Ascending aorta (tissue), 2 donors: ENCODE results near the gene CRK. TPM values are rescaled to one million over a fixed set of nuclear protein-coding genes. Genes with fewer than 3 reads are reported as not detected.
A peak's percentile ranks its signal among the peaks of the same experiment; 100 is the strongest.

ENCODE experiments used
- DNase-seq, 2 donors: peaks; one replicate each; pipeline ENCODE4 v3.0.0-alpha.2; 2019; ENCODE audit warnings: low spot score in 2 of 2
- H3K27ac ChIP-seq, 2 donors: fragments of 200-600 bp; sonication (generic); one replicate each; pipeline ENCODE4 v1.5.1; 2016 to 2017; ENCODE audit warnings: mild to moderate bottlenecking in 1 of 2
- H3K27me3 ChIP-seq: fragments of 200-600 bp; sonication (generic); one replicate; pipeline ENCODE4 v1.5.1; 2017
- H3K36me3 ChIP-seq, 2 donors: fragments of 200-600 bp; sonication (generic); one replicate each; pipeline ENCODE4 v1.5.1; 2016
- H3K4me1 ChIP-seq, 2 donors: fragments of 200-600 bp; sonication (generic); one replicate each; pipeline ENCODE4 v1.5.1; 2016 to 2017; ENCODE audit warnings: mild to moderate bottlenecking in 1 of 2
- H3K4me3 ChIP-seq, 2 donors: fragments of 200-600 bp; sonication (generic); one replicate each; pipeline ENCODE4 v1.5.1; 2016 to 2017; ENCODE audit warnings: mild to moderate bottlenecking in 1 of 2
- H3K9me3 ChIP-seq, 2 donors: fragments of 200-600 bp; sonication (generic); one replicate each; pipeline ENCODE4 v1.5.1; 2016
- intact Hi-C: fragments of 100-400 bp; cut with DNase I; formaldehyde crosslinking; loops from one replicate; pipeline ENCODE4 v1.15.1; 2023
- total RNA-seq: library from RNA; depleted of rRNA; stranded (reverse); fragments of >200 nt; gene quantifications from one replicate; pipeline ENCODE4 v1.1.0, GENCODE V29; 2016
- TF ChIP-seq, protein P1 (sequence below), 3 experiments: fragments of 200-600 bp in 2 of 3; fragments of 450-650 bp in 1 of 3; sonication (generic) in 2 of 3; IDR thresholded peaks; one replicate each; pipeline ENCODE4 v1.5.1; 2016 to 2019; ENCODE audit warnings: antibody characterized with exemption in 3 of 3, mild to moderate bottlenecking in 1 of 3, moderate library complexity in 1 of 3

The CRK gene
- total RNA-seq, 1 donor from 2014 or later = 83.4 TPM

DNA sequence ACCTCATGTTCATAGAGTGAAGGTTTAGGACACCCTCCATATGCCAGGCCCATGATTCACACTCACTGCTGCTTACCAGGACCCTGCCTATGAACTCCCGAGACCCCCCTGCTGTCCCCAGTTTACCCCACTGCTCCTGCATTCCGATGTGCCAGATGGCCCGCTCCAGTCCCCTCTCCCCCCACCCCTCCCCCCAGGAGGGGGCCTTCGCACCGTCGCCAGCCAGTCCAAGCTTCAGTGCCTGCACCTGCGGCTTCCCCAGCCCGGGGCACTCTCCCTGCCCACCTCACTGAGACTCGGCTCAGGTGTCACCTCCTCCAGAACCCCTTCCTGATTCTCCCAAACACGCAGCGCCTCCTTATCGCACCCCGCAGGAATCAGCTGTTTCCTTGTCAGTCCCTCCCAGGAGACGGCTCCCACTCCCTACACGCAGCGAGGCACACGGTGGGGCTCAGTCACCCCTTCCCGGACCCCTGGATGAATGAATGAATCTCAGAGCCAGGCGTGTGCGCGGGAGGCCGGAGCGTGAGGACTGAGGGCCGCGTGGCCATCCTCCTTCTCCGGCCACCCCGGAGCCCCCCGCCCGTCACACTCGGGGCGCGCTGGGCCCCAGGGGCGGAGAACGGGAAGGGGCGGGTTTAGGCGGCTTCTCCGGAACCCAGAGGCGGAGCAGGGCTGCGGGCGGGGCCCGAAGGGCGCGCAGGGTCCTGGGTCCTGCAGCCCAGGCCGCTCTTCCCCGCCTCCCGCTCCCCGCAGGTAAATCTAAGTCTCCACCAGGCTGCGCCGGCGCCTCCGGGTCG is 34.8 kb upstream of the CRK start:
- Histone ChIP-seq H3K27ac (peak overlapping the region; percentile 90 to 99), H3K4me3 (peak overlapping the region; percentile 79 to 82), H3K27me3 (no peaks in the 10 kb centered on the region), H3K4me1 (peaks cover 30 to 71% of the 10 kb centered on the region in 2 donors), H3K36me3 (peaks cover 0 to under 1% of the 10 kb centered on the region in 2 donors), H3K9me3 (no peaks in the 10 kb centered on the region)
- intact Hi-C loops = loop anchor here (1.0 kb wide), 1 partner anchor 35 kb away; the partner anchor contains the start of gene CRK
- TF ChIP-seq, protein P1, sequence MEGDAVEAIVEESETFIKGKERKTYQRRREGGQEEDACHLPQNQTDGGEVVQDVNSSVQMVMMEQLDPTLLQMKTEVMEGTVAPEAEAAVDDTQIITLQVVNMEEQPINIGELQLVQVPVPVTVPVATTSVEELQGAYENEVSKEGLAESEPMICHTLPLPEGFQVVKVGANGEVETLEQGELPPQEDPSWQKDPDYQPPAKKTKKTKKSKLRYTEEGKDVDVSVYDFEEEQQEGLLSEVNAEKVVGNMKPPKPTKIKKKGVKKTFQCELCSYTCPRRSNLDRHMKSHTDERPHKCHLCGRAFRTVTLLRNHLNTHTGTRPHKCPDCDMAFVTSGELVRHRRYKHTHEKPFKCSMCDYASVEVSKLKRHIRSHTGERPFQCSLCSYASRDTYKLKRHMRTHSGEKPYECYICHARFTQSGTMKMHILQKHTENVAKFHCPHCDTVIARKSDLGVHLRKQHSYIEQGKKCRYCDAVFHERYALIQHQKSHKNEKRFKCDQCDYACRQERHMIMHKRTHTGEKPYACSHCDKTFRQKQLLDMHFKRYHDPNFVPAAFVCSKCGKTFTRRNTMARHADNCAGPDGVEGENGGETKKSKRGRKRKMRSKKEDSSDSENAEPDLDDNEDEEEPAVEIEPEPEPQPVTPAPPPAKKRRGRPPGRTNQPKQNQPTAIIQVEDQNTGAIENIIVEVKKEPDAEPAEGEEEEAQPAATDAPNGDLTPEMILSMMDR (IDR thresholded peaks at IDR 0.05) = no peak
- DNase-seq = peak in 1 of 2 donors; percentile 81

DNA sequence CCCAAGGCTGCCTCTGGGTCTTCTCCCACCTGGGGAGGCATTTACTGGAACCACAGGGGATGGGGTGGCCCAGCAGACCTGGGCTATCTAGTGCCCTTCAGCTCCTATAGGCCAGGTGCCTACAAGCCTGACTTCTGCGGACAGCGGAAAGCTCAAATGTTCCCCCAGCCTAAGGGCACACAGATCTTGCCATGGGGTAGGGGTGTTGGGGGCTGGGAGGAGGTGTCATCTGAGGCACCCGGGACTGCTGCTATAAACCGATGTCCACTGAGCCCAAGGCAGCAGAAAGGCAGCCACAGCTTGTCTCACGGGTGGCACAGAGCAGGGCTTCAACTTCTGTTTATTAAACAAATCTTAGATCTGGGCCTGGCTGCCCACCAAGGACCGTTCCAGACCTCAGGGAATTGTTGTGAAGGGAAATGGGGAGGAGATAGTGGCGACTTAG is 32.8 kb upstream of the CRK start:
- intact Hi-C loops = loop anchor here (1.0 to 10.0 kb wide), 2 partner anchors 27 to 226 kb away; partner anchors contain the start of genes INPP5K and TLCD2
- H3K4me3 ChIP-seq = peak overlapping the region; percentile 93 to 95
- H3K36me3 ChIP-seq = peaks cover 3 to 5% of the 10 kb centered on the region in 2 donors
- DNase-seq = no peak
- peak overlapping the region; percentile 90 to 99 for H3K27ac ChIP-seq
- H3K4me1 ChIP-seq = peaks cover 16 to 61% of the 10 kb centered on the region in 2 donors
- H3K27me3 ChIP-seq = no peaks in the 10 kb centered on the region
- TF ChIP-seq, protein P1 (IDR thresholded peaks at IDR 0.05) = no peak
- no peaks in the 10 kb centered on the region for H3K9me3 ChIP-seq

DNA sequence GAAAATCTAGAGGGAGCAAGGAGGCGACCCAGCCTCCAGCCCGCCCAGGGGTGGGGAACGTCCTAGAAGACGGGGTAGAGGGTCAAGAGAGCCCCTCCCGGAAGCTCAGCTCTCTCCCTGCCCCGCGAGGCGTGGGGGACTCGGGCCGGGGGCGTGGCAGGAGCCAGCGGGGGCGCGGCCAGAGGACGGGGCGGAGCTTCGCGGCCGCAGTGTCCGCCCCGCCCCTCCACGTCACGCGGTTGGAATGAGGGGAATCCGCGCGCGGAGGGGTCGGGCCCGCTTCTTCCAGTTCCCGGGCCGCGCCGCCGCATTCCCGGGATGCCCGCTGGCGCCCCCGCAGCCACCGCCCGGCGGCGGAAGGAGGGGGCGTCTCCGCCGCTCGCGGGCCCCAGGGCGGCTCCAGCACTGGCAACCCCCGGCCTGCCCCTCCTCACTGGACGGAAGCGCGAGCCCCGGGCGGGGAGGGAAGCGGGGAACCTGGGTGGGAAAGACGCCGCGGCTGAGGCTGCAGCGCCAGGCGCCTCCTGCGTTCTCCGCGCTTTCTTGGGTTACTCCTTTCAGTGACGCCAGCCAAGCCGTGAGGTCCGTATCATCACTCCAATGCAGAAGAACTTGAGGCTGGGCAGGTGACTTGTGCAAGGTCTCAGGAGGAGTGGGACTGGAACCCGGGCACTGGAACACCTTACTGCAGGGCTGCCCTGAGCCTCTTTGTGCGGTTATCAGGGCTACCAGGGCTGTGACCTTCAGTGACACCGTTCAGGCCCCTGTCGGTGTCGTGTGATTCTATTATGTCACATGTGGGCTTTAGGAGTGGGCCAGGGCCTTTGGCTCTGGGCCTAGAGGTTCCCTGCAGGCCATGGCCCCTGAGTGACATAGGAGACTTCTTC is 32.1 kb upstream of the CRK start:
- H3K27ac ChIP-seq = peak overlapping the region; percentile 90 to 99
- peaks cover 16 to 54% of the 10 kb centered on the region in 2 donors for H3K4me1 ChIP-seq
- DNase-seq = peak; percentile 33 to 95
- H3K27me3 ChIP-seq = no peaks in the 10 kb centered on the region
- TF ChIP-seq, protein P1 (IDR thresholded peaks at IDR 0.05) = peak in 1 of 3 experiments; percentile 5
- intact Hi-C loops = loop anchor here (1.0 to 10.0 kb wide), 3 partner anchors 28 to 227 kb away; partner anchors contain the start of genes CRK, INPP5K and TLCD2
- H3K9me3 ChIP-seq = no peaks in the 10 kb centered on the region
- peaks cover 8 to 11% of the 10 kb centered on the region in 2 donors for H3K36me3 ChIP-seq
- peak overlapping the region; percentile 93 to 95 for H3K4me3 ChIP-seq

DNA sequence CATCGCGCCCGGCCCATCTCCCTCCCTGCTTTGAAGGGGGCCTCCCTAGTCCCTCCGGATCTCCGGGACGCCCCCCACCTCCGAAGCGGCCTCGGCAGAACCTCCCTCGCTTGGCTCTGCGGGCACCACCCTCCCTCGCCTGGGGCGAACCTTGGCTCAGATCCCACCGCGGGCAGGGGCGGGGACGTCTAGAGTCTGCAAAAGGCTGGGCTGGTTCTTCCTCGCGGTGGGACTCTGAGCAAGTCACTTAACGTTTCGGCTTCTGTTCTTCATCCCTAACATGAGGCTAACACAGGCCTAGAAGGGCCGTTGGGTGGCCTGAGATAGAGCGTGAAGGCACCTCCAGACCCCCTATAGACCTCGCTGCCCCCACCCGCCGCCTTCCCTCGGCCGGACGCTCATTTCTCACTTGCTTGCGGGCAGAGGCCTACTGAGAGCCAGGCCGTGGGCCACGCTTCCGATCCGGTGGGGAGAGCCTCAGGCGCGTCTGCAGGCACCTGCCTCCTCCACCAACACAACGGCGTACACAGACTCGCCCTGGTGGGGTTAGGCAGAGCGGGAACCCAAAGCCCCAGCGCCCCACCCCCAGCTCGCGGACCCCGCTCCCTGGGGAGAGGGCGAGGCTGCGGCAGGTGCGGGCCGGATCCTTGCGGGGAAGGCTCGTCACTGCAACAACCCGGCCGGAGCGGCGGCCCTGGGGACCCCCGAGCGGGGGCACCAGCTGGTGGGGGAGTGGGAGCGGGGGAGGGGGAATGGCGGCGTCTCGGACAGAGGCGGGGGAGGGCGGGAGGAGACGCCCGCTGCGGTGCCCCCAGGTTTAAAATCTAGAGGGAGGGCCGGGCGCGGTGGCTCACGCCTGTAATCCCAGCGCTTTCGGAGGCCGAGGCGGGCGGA is 31.0 kb upstream of the CRK start:
- Histone ChIP-seq H3K36me3 (peaks cover 16% of the 10 kb centered on the region in 2 donors), H3K9me3 (no peaks in the 10 kb centered on the region), H3K4me3 (peak overlapping the region; percentile 93 to 95), H3K4me1 (peaks cover 13 to 46% of the 10 kb centered on the region in 2 donors), H3K27me3 (no peaks in the 10 kb centered on the region), H3K27ac (peak overlapping the region; percentile 90 to 99)
- peak; percentile 56 to 95 for DNase-seq
- TF ChIP-seq, protein P1 (IDR thresholded peaks at IDR 0.05) = no peak
- intact Hi-C loops = loop anchor here (2.0 to 10.0 kb wide), 2 partner anchors 30 to 228 kb away; partner anchors contain the start of genes CRK and TLCD2
